ENCODE results near the gene GNAO1.

DNA sequence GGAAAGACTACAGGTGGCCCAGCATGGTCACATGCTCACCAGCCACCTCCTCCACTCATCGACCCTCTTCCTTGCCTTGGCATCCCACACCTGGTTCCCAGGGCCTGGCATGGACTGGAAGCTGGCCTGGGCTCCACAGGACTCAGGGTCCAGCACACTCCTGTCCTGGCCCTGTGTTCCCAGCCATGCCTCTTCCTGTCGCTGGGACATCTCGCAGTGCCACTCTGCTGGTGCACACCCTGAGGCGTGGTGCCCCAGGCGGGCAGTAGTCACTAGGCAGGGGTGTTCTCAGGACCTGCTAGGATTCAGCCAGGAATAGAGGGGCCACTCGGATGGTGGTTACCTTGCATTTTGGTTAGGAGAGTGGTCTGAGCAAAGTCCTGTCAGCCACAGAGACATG is 134.7 kb downstream of the GNAO1 start:
- TF ChIP-seq CTCF (IDR thresholded peaks at IDR 0.05) (no peak), EZH2 (IDR thresholded peaks at IDR 0.05; ENCODE audit: borderline replicate concordance, insufficient read depth, low read depth, low read length, poor library complexity, severe bottlenecking) (no peak)

Measured in B cell (primary cell).